H1 (cell line): ENCODE data around the gene UBN1. TPM values are rescaled to one million over a fixed set of nuclear protein-coding genes. Genes with fewer than 3 reads are reported as not detected.

Source experiments
- CTCF ChIA-PET: fragments of 300-600 bp; sonication (Branson Sonifier 250); formaldehyde crosslinking; loops from one replicate; lab custom pipeline; 2021; ENCODE audit not compliant: partially characterized antibody; lab: Charles Lee
- POLR2A ChIA-PET: fragments of 300-600 bp; sonication (Branson Sonifier 250); formaldehyde crosslinking; loops from one replicate; lab custom pipeline; 2021; ENCODE audit warnings: inconsistent platforms; ENCODE audit not compliant: partially characterized antibody; lab: Charles Lee
- DNase-seq, 2 experiments: peaks; one replicate each; pipeline versions ENCODE4 v3.0.0 to v3.0.0-alpha.2; 2010 to 2022; ENCODE audit warnings: low spot score in 2 of 2, low read depth in 1 of 2, mixed read lengths in 1 of 2
- FAIRE-seq: peaks from 2 replicates; lab custom pipeline; 2011; peaks lifted over from hg19 to GRCh38; lab: Jason Lieb, UNC
- H2AFZ ChIP-seq: 2 replicates; pipeline ENCODE4 v1.8.1; 2012; ENCODE audit warnings: low read length, inconsistent platforms
- H2AK5ac ChIP-seq: 2 replicates; pipeline ENCODE4 v1.6.1; 2013; ENCODE audit warnings: low read depth, low read length
- H2BK120ac ChIP-seq: replicated peaks from 2 replicates; pipeline ENCODE3; 2013; ENCODE audit warnings: low read depth, low read length, inconsistent platforms
- H2BK12ac ChIP-seq: 2 replicates; pipeline ENCODE4 v1.6.1; 2013; ENCODE audit warnings: low read depth, low read length
- H2BK15ac ChIP-seq: 2 replicates; pipeline ENCODE4 v1.6.1; 2013; ENCODE audit warnings: low read length
- H2BK20ac ChIP-seq: 2 replicates; pipeline ENCODE4 v1.6.1; 2013; ENCODE audit warnings: low read length
- H2BK5ac ChIP-seq: 2 replicates; pipeline ENCODE4 v1.6.1; 2013; ENCODE audit warnings: low read depth, low read length
- H3K14ac ChIP-seq: 2 replicates; pipeline ENCODE4 v1.6.1; 2013; ENCODE audit warnings: inconsistent platforms; ENCODE audit not compliant: insufficient read length
- H3K18ac ChIP-seq: 2 replicates; pipeline ENCODE4 v1.6.1; 2013; ENCODE audit warnings: low read length; ENCODE audit errors: extremely low read depth
- H3K23ac ChIP-seq: 2 replicates; pipeline ENCODE4 v1.6.1; 2013; ENCODE audit warnings: inconsistent platforms; ENCODE audit not compliant: insufficient read length
- H3K23me2 ChIP-seq: 2 replicates; pipeline ENCODE4 v1.6.1; 2013; ENCODE audit warnings: low read depth, low read length
- H3K27ac ChIP-seq: 2 replicates; pipeline ENCODE4 v1.6.1; 2011; ENCODE audit warnings: low read depth, low read length, inconsistent platforms
- H3K27me3 ChIP-seq, 4 experiments: replicated peaks in 1 of 4; 1 replicate in 1 of 4; 2 replicates in 3 of 4; pipeline versions ENCODE4 v1.6.1 to v1.8.1; 2011 to 2013; ENCODE audit warnings: low read length in 3 of 4, mild to moderate bottlenecking in 3 of 4, inconsistent platforms in 2 of 4, mixed read lengths in 2 of 4, moderate library complexity in 1 of 4; ENCODE audit not compliant: control insufficient read depth in 3 of 4, insufficient read depth in 3 of 4; ENCODE audit errors: extremely low read depth in 1 of 4
- H3K36me3 ChIP-seq, 4 experiments: 2 replicates each; pipeline versions ENCODE4 v1.6.1 to v1.8.1; 2011 to 2013; ENCODE audit warnings: mild to moderate bottlenecking in 4 of 4, low read length in 3 of 4, moderate library complexity in 2 of 4, control low read depth in 1 of 4, inconsistent platforms in 1 of 4; ENCODE audit not compliant: insufficient read depth in 4 of 4, control insufficient read depth in 2 of 4
- H3K4ac ChIP-seq: replicated peaks from 2 replicates; pipeline ENCODE3; 2013; ENCODE audit warnings: low read length, low read depth, mixed read lengths, inconsistent platforms; ENCODE audit not compliant: insufficient read length
- H3K4me1 ChIP-seq, 4 experiments: replicated peaks in 1 of 4; 1 replicate in 1 of 4; 2 replicates in 3 of 4; pipeline versions ENCODE4 v1.6.1 to v1.8.1; 2011 to 2013; ENCODE audit warnings: low read length in 3 of 4, inconsistent platforms in 2 of 4, mixed read lengths in 1 of 4; ENCODE audit not compliant: insufficient read depth in 4 of 4, control insufficient read depth in 3 of 4
- H3K4me2 ChIP-seq, 2 experiments: 2 replicates each; pipeline versions ENCODE4 v1.6.1 to v1.8.1; 2011 to 2013; ENCODE audit warnings: low read depth in 2 of 2, low read length in 2 of 2, control low read depth in 1 of 2, inconsistent platforms in 1 of 2, mild to moderate bottlenecking in 1 of 2; ENCODE audit not compliant: insufficient read depth in 1 of 2
- H3K4me3 ChIP-seq, 4 experiments: fragments of 200-600, 300-600 bp in 1 of 4; sonication (generic), shearing (Covaris generic), sonication (Bioruptor Twin) in 1 of 4; 2 replicates each; pipeline versions ENCODE4 v1.5.1 to v1.8.1; 2011 to 2016; ENCODE audit warnings: low read length in 4 of 4, low read depth in 3 of 4, control low read depth in 2 of 4, inconsistent platforms in 2 of 4, mild to moderate bottlenecking in 2 of 4, mixed read lengths in 1 of 4, moderate library complexity in 1 of 4; ENCODE audit not compliant: insufficient read depth in 2 of 4; ENCODE audit errors: extremely low read depth in 1 of 4
- H3K56ac ChIP-seq: replicated peaks from 2 replicates; pipeline ENCODE3; 2013; ENCODE audit warnings: low read depth, mild to moderate bottlenecking, mixed read lengths, low read length, inconsistent platforms; ENCODE audit not compliant: insufficient read length
- H3K79me1 ChIP-seq: 2 replicates; pipeline ENCODE4 v1.6.1; 2013; ENCODE audit warnings: low read depth, low read length, control low read depth
- H3K79me2 ChIP-seq, 2 experiments: 2 replicates each; pipeline versions ENCODE4 v1.6.1 to v1.8.1; 2012 to 2013; ENCODE audit warnings: low read length in 2 of 2, mild to moderate bottlenecking in 2 of 2, inconsistent platforms in 1 of 2; ENCODE audit not compliant: insufficient read depth in 2 of 2, control insufficient read depth in 1 of 2
- H3K9ac ChIP-seq, 4 experiments: replicated peaks in 1 of 4; 1 replicate in 1 of 4; 2 replicates in 3 of 4; pipeline versions ENCODE4 v1.6.1 to v1.8.1; 2011 to 2013; ENCODE audit warnings: low read depth in 3 of 4, low read length in 3 of 4, control low read depth in 2 of 4, mild to moderate bottlenecking in 2 of 4, moderate library complexity in 2 of 4, inconsistent platforms in 1 of 4; ENCODE audit errors: extremely low read depth in 1 of 4
- H3K9me3 ChIP-seq, 2 experiments: 2 replicates each; pipeline versions ENCODE4 v1.6.1 to v1.8.1; 2012 to 2013; ENCODE audit warnings: mild to moderate bottlenecking in 2 of 2, moderate library complexity in 2 of 2, control low read depth in 1 of 2, inconsistent platforms in 1 of 2, low read depth in 1 of 2, low read length in 1 of 2, mixed read lengths in 1 of 2; ENCODE audit not compliant: insufficient read depth in 2 of 2
- H4K20me1 ChIP-seq, 2 experiments: replicated peaks in 1 of 2; 2 replicates each; pipeline versions ENCODE3 to v1.8.1; 2011 to 2013; ENCODE audit warnings: inconsistent platforms in 2 of 2, low read length in 2 of 2, mild to moderate bottlenecking in 1 of 2; ENCODE audit not compliant: insufficient read depth in 2 of 2, control insufficient read depth in 1 of 2
- H4K5ac ChIP-seq: 2 replicates; pipeline ENCODE4 v1.6.1; 2013; ENCODE audit warnings: low read length, low read depth, mixed read lengths, inconsistent platforms; ENCODE audit not compliant: insufficient read length
- H4K8ac ChIP-seq: 2 replicates; pipeline ENCODE4 v1.8.0; 2013; ENCODE audit warnings: mild to moderate bottlenecking, moderate library complexity, low read length, inconsistent platforms; ENCODE audit not compliant: insufficient read depth; ENCODE audit errors: extremely low read depth
- H4K91ac ChIP-seq: replicated peaks from 2 replicates; pipeline ENCODE3; 2013; ENCODE audit warnings: low read length, mixed read lengths, inconsistent platforms; ENCODE audit not compliant: insufficient read length
- ATF2 ChIP-seq: IDR thresholded peaks from 2 replicates; pipeline ENCODE4 v1.6.1; 2012; ENCODE audit warnings: low read length, inconsistent platforms
- BACH1 ChIP-seq: IDR thresholded peaks from 2 replicates; pipeline ENCODE4 v1.6.1; 2012; ENCODE audit warnings: low read length, improper control_type of control experiment
- CBX8 ChIP-seq: fragments of 300-800, 300-1000 bp; sonication (generic); IDR thresholded peaks from 2 replicates; pipeline ENCODE4 v1.7.1; 2016; ENCODE audit warnings: low read depth, low read length, borderline replicate concordance
- JUND ChIP-seq: IDR thresholded peaks from 2 replicates; pipeline ENCODE4 v1.6.1; 2011; ENCODE audit warnings: mild to moderate bottlenecking, improper control_type of control experiment, low read length
- KDM4A ChIP-seq: IDR thresholded peaks from one replicate; pipeline ENCODE4 v1.7.1; 2012; ENCODE audit warnings: low read depth, mild to moderate bottlenecking, moderate library complexity, low read length, inconsistent platforms; ENCODE audit not compliant: severe bottlenecking
- SAP30 ChIP-seq: fragments of 300-600 bp; sonication (generic); IDR thresholded peaks from 2 replicates; pipeline ENCODE4 v1.7.1; 2012; ENCODE audit warnings: low read length, moderate library complexity, mild to moderate bottlenecking, inconsistent platforms; ENCODE audit not compliant: insufficient read depth, insufficient replicate concordance
- SIN3A ChIP-seq, 2 experiments: IDR thresholded peaks in 1 of 2; conservative IDR thresholded peaks in 1 of 2; 2 replicates each; pipeline ENCODE4 v1.6.1; 2011 to 2012; ENCODE audit warnings: low read length in 2 of 2, improper control_type of control experiment in 1 of 2, low read depth in 1 of 2, mild to moderate bottlenecking in 1 of 2
- SP2 ChIP-seq: IDR thresholded peaks from 2 replicates; pipeline ENCODE4 v1.6.1; 2012; ENCODE audit warnings: mild to moderate bottlenecking, low read length, inconsistent platforms
- TAF1 ChIP-seq: IDR thresholded peaks from 2 replicates; pipeline ENCODE4 v1.6.1; 2011; ENCODE audit warnings: mild to moderate bottlenecking, low read depth, low read length
- ZNF274 ChIP-seq: IDR thresholded peaks from 2 replicates; pipeline ENCODE4 v1.7.0; 2012; ENCODE audit warnings: low read length, borderline replicate concordance; ENCODE audit errors: extremely low read depth
- WGBS, 2 experiments: shearing (Covaris generic) in 1 of 2; methylation state at CpG; one replicate each; pipeline versions ENCODE4 v1.1.6 to v1.1.7; 2013 to 2015; ENCODE audit warnings: low lambda C conversion rate in 2 of 2, mixed read lengths in 2 of 2, inconsistent platforms in 1 of 2, low coverage in 1 of 2, missing lambda C conversion rate in 1 of 2; ENCODE audit not compliant: insufficient replicate concordance in 2 of 2, insufficient coverage in 1 of 2, insufficient read length in 1 of 2; ENCODE audit errors: extremely low coverage in 1 of 2, missing lambda C conversion rate in 1 of 2; 5-methylcytosine and 5-hydroxymethylcytosine counted together
- polyA plus RNA-seq, 7 experiments: library from polyadenylated mRNA; depleted of rRNA in 3 of 7; stranded (reverse) in 5 of 7; unstranded in 2 of 7; fragments of >200 nt in 5 of 7; fragments of 200-250 nt in 2 of 7; gene quantifications; 1 replicate in 5 of 7; 2 replicates in 1 of 7; 4 replicates in 1 of 7; pipeline versions ENCODE4 v1.2.1 to v1.2.3, GENCODE V29; 2011 to 2013; ENCODE audit warnings: missing spikeins in 2 of 7, mixed read lengths in 2 of 7
- total RNA-seq: library from RNA; stranded (reverse); fragmentation: NEBNext Ultra II Directional; extraction: Animal tissue kit (Norgen Biotek cat#: 25700); gene quantifications from 2 replicates; pipeline ENCODE4 v1.2.1, GENCODE V29; 2021
- TF ChIP-seq, protein P1 (sequence below): IDR thresholded peaks from 2 replicates; pipeline ENCODE4 v1.6.1; 2012; ENCODE audit warnings: inconsistent platforms

UBN1 gene
- total and polyA plus RNA-seq, 2 of the 8 experiments (the other 6 are each of a cell fraction or from before 2014, with no cell fraction given): 16.2 to 37.0 TPM

DNA sequence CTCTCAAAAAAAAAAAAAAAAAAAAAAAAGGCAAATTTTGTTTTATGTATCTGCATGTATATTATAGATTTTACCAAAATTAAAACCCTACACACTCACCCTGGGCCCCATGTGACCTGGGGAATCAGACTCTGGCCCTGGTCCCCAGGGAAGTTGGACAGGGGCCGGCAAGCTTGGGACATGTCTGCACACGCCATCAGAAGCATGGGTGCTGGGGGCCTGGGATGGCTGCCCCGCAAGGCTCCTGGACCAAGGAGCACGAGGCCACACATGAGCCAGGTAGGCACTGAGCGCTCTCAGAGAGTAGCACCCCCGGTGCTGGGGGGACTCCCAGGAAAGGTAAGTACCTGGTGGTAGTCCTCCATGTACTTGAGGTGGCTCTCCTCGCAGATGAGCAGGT lies 50.0 kb downstream of the UBN1 start:
- WGBS, 2 experiments: 95% methylated on average over 7 of the region's 7 CpGs; no CpG with 5 or more reads in 1 of the 2 experiments
- H4K91ac ChIP-seq: no peak overlapping the region
- TF ChIP-seq SIN3A (conservative IDR thresholded peaks at IDR 0.05 in 1 of 2, IDR thresholded peaks at IDR 0.05 in 1 of 2; ENCODE audit: low read depth in 1 of 2, low read length in 2 of 2) (no peak), BACH1 (no peak), CBX8 (no peak), TAF1 (no peak), ZNF274 (no peak), JUND (no peak), KDM4A (no peak), SAP30 (no peak), SP2 (no peak), ATF2 (no peak)
- TF ChIP-seq, protein P1, sequence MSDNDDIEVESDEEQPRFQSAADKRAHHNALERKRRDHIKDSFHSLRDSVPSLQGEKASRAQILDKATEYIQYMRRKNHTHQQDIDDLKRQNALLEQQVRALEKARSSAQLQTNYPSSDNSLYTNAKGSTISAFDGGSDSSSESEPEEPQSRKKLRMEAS: no peak

More for the DNA sequence above, 50.0 kb downstream of the UBN1 start:
- Histone ChIP-seq H3K4me3 (no peak overlapping the region), H3K23me2 (no peaks in the 10 kb centered on the region), H3K14ac (no peak overlapping the region), H3K79me1 (no peaks in the 10 kb centered on the region), H3K27ac (no peak overlapping the region), H4K8ac (0 out of 2 replicates have a peak overlapping the region, but pooled peaks have one; percentile 22), H3K56ac (no peak overlapping the region), H2BK12ac (no peak overlapping the region), H2BK5ac (0 out of 2 replicates have a peak overlapping the region, but pooled peaks have one; percentile 26), H4K5ac (no peak overlapping the region), H3K79me2 (no peaks in the 10 kb centered on the region), H3K4me1 (no peaks in the 10 kb centered on the region), H4K20me1 (peaks cover 0 to 6% of the 10 kb centered on the region in 2 experiments), H3K36me3 (peaks cover 0 to 23% (median 16%) of the 10 kb centered on the region in 4 experiments; a peak in 6 of 8 replicates), H2BK15ac (no peak overlapping the region), H3K27me3 (no peaks in the 10 kb centered on the region), H3K23ac (no peak overlapping the region), H2AFZ (no peak overlapping the region), H2BK120ac (no peak overlapping the region), H3K4me2 (no peak overlapping the region), H3K9ac (no peak overlapping the region), H3K18ac (no peak overlapping the region), H3K4ac (no peak overlapping the region), H3K9me3 (peaks cover 0 to 6% of the 10 kb centered on the region in 2 experiments; a peak in 1 of 4 replicates), H2BK20ac (no peak overlapping the region), H2AK5ac (no peak overlapping the region)
- DNase-seq: no peak
- no peak for FAIRE-seq
- ChIA-PET POLR2A (no interaction called here), CTCF (interaction anchor here (0.9 to 4.0 kb wide), 2 partner anchors 39 to 59 kb away, joined by 3 to 23 read pairs; partner anchors contain the start of gene PPL)
